ENCODE results near the gene ROR1. TPM values are rescaled to one million over a fixed set of nuclear protein-coding genes. Genes with fewer than 3 reads are reported as not detected.

The ROR1 gene
- total RNA-seq, 6 experiments from 2014 or later, result 0.04 to 0.58 (median 0.37) TPM

GRCh38 chr1:63866084-63866483 is 92.3 kb downstream of the ROR1 start:
- no peak for ATAC-seq
- H3K9me3 ChIP-seq, result no peaks in the 10 kb centered on the region
- 64% methylated on average over 3 of the region's 3 CpGs for WGBS (ENCODE audit: insufficient coverage, low coverage, low lambda C conversion rate, missing lambda C conversion rate)

DNA sequence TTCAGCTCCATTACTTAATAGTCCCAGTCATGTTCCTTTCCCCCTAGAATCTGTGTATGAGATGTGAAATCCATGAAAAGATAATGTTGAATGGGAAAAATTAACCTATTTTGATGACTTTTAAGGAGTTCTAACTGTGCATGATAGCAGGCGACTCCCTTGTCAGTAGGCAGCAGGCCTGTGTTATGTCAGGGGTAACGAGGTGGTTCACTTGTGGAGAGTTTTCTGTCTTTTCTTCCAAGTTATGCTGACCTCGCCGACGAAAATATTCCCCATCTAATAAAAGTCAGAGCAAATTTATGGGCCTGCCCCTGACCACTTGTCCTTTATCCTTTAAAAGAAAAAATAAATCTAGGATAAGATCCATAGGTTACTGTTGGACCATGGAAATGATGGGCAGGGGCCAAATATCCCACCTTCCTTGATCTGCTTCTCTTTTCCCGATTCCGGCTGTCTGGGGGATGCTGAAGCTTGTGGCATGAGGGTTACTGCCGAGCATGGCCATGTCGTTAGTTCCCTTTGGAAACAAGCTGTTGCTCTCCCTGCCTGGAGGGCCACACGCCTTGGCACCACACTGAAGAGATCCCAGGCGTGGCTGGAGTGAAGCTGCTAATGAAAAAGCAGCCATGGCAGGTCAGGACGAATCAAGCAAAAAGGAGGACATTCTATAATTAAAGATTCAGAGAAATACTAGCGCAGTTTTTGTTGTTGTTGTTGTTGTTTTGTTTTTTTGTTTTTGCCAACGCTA is 93.8 kb downstream of the ROR1 start:
- intact Hi-C loops (cut with DNase I), result no loop called here
- ATAC-seq (no peak), DNase-seq (no peak)
- TF ChIP-seq, protein P1, sequence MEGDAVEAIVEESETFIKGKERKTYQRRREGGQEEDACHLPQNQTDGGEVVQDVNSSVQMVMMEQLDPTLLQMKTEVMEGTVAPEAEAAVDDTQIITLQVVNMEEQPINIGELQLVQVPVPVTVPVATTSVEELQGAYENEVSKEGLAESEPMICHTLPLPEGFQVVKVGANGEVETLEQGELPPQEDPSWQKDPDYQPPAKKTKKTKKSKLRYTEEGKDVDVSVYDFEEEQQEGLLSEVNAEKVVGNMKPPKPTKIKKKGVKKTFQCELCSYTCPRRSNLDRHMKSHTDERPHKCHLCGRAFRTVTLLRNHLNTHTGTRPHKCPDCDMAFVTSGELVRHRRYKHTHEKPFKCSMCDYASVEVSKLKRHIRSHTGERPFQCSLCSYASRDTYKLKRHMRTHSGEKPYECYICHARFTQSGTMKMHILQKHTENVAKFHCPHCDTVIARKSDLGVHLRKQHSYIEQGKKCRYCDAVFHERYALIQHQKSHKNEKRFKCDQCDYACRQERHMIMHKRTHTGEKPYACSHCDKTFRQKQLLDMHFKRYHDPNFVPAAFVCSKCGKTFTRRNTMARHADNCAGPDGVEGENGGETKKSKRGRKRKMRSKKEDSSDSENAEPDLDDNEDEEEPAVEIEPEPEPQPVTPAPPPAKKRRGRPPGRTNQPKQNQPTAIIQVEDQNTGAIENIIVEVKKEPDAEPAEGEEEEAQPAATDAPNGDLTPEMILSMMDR (IDR thresholded peaks at IDR 0.05), result no peak
- no peak for TF ChIP-seq POLR2A (IDR thresholded peaks at IDR 0.05)
- WGBS (ENCODE audit: insufficient coverage, low coverage, low lambda C conversion rate, missing lambda C conversion rate), result 81% methylated on average over 14 of the region's 14 CpGs
- H3K9me3 ChIP-seq, result no peaks in the 10 kb centered on the region
- no peaks in the 10 kb centered on the region for H3K36me3 ChIP-seq
- no peaks in the 10 kb centered on the region for H3K27me3 ChIP-seq
- H3K4me3 ChIP-seq, result no peak overlapping the region
- no peaks in the 10 kb centered on the region for H3K4me1 ChIP-seq
- H3K27ac ChIP-seq, result no peak overlapping the region

More at GRCh38 chr1:63866084-63866483, 92.3 kb downstream of the ROR1 start:
- no peaks in the 10 kb centered on the region for H3K36me3 ChIP-seq
- no peak for DNase-seq
- H3K4me3 ChIP-seq, result no peak overlapping the region
- no peak overlapping the region for H3K27ac ChIP-seq
- no peaks in the 10 kb centered on the region for H3K4me1 ChIP-seq
- intact Hi-C loops (cut with DNase I), result no loop called here
- no peaks in the 10 kb centered on the region for H3K27me3 ChIP-seq
- TF ChIP-seq POLR2A (IDR thresholded peaks at IDR 0.05), result no peak
- TF ChIP-seq, protein P1 (IDR thresholded peaks at IDR 0.05), result no peak

GRCh38 chr1:63868268-63868781 is 94.5 kb downstream of the ROR1 start:
- 73% methylated on average over 5 of the region's 5 CpGs for WGBS (ENCODE audit: insufficient coverage, low coverage, low lambda C conversion rate, missing lambda C conversion rate)
- Histone ChIP-seq H3K9me3 (no peaks in the 10 kb centered on the region), H3K27ac (no peak overlapping the region), H3K36me3 (no peaks in the 10 kb centered on the region), H3K27me3 (no peaks in the 10 kb centered on the region), H3K4me3 (no peak overlapping the region), H3K4me1 (no peaks in the 10 kb centered on the region)
- ATAC-seq, result no peak
- no peak for TF ChIP-seq POLR2A (IDR thresholded peaks at IDR 0.05)
- TF ChIP-seq, protein P1 (IDR thresholded peaks at IDR 0.05), result no peak
- intact Hi-C loops (cut with DNase I), result no loop called here
- no peak for DNase-seq

DNA sequence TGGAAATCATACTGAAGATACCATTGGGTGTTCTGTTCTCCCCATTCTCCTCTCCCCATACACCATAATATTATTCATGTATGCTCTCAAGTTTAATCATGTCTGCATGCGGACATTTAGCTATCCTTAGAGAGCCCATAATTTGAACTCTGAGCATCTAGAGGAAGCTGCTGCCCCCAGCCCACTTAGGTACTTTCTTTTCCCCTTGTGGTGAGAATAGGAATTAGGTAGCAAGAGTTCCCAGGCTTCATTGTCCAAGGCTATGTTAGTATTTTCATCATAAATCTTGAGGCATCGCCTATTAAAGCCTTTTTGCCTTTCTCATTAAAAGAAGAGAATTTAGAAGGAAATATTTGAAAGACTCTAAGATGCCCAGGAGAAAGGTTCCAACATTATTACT is 96.3 kb downstream of the ROR1 start:
- Histone ChIP-seq H3K9me3 (no peaks in the 10 kb centered on the region), H3K36me3 (no peaks in the 10 kb centered on the region), H3K27ac (no peak overlapping the region), H3K4me1 (no peaks in the 10 kb centered on the region), H3K27me3 (no peaks in the 10 kb centered on the region), H3K4me3 (no peak overlapping the region)
- 71% methylated on average over 2 of the region's 2 CpGs for WGBS (ENCODE audit: insufficient coverage, low coverage, low lambda C conversion rate, missing lambda C conversion rate)
- TF ChIP-seq POLR2A (IDR thresholded peaks at IDR 0.05), result no peak
- TF ChIP-seq, protein P1 (IDR thresholded peaks at IDR 0.05), result no peak
- DNase-seq (no peak), ATAC-seq (no peak)
- intact Hi-C loops (cut with DNase I), result no loop called here

Measured in right lobe of liver (tissue), 6 donors.